GM10266 (cell line): ENCODE data around the gene ZBTB45.

Source experiments
- DNase-seq: peaks from one replicate; pipeline ENCODE4 v3.0.0; 2012; ENCODE audit errors: extremely low spot score
- TF ChIP-seq, protein P1 (sequence below): IDR thresholded peaks from 2 replicates; pipeline ENCODE4 v1.5.1; 2012; ENCODE audit warnings: mild to moderate bottlenecking, low read depth; ENCODE audit not compliant: control insufficient read depth, insufficient read depth; ENCODE audit errors: missing control alignments

The ZBTB45 gene

DNA sequence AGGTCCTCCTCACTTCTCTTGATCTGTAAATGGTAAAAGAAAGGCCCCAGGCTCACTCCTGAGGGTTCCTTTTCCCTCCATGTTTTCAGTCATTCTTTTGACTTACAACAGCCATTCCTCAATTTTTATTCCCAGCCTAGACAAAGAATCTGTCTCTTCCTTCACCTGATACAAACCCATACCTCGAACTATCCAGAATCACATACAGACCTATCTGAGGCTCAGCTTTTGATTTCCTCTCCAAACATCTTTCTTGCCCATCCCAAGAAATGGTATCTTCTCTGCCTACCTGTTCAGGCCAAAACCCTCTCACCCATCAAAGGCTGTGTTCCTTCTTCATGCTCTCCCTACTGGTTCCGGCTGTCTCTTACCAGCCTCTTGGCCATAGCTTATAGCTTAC is 33.0 kb upstream of the ZBTB45 start:
- no peak for DNase-seq
- TF ChIP-seq, protein P1, sequence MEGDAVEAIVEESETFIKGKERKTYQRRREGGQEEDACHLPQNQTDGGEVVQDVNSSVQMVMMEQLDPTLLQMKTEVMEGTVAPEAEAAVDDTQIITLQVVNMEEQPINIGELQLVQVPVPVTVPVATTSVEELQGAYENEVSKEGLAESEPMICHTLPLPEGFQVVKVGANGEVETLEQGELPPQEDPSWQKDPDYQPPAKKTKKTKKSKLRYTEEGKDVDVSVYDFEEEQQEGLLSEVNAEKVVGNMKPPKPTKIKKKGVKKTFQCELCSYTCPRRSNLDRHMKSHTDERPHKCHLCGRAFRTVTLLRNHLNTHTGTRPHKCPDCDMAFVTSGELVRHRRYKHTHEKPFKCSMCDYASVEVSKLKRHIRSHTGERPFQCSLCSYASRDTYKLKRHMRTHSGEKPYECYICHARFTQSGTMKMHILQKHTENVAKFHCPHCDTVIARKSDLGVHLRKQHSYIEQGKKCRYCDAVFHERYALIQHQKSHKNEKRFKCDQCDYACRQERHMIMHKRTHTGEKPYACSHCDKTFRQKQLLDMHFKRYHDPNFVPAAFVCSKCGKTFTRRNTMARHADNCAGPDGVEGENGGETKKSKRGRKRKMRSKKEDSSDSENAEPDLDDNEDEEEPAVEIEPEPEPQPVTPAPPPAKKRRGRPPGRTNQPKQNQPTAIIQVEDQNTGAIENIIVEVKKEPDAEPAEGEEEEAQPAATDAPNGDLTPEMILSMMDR = no peak

GRCh38 chr19:58551577-58552471 is 32.2 kb upstream of the ZBTB45 start:
- TF ChIP-seq, protein P1 = no peak
- DNase-seq = no peak

DNA sequence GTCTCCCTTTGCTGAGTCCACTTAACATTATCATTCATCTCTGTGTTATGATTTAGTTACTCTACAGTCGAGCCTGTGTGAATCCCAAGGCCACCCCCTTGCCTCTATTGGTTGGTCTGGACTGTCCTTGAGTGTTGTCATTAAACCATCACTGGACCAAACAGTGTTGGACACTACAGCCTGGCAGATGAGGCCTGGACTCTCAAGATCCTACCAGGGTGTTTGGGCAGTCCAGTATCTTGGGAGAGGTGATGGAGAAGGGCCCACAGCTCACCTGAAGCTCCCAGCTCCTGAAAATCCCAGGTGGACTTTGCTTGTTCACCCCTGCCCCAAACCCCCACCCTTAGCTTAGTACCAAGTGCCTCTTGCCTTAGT is 31.5 kb upstream of the ZBTB45 start:
- TF ChIP-seq, protein P1 = no peak
- DNase-seq = no peak

GRCh38 chr19:58550362-58551122 is 30.9 kb upstream of the ZBTB45 start:
- TF ChIP-seq, protein P1 = no peak
- DNase-seq = no peak

- no peak for DNase-seq
- TF ChIP-seq, protein P1 = no peak
These were observed 30.2 kb upstream of the ZBTB45 start for GRCh38 chr19:58549664-58550361.

DNA sequence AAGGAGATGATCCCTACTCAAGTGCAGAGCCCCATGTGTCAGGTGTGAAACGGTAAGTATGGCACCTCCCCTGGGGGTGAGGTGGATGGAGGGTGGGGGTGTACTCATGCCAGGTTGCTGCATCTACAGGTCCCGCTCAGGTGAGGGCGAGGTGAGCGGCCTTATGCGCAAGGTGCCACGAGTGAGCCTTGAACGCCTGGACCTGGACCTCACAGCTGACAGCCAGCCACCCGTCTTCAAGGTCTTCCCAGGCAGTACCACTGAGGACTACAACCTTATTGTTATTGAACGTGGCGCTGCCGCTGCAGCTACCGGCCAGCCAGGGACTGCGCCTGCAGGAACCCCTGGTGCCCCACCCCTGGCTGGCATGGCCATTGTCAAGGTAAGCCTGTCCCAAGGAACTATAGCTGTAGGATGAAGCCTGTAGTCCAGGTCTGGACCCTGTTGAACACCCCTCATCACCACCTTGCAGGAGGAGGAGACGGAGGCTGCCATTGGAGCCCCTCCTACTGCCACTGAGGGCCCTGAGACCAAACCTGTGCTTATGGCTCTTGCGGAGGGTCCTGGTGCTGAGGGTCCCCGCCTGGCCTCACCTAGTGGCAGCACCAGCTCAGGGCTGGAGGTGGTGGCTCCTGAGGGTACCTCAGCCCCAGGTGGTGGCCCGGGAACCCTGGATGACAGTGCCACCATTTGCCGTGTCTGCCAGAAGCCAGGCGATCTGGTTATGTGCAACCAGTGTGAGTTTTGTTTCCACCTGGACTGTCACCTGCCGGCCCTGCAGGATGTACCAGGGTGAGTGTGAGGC is 29.5 kb upstream of the ZBTB45 start:
- no peak for DNase-seq

More for the DNA sequence above, 29.5 kb upstream of the ZBTB45 start:
- TF ChIP-seq, protein P1 = no peak
